Superior temporal gyrus (tissue), 1 donor: ENCODE data around the gene DNAH2.

Experiments
- DNase-seq: peaks from one replicate; pipeline ENCODE4 v3.0.0-alpha.2; 2016; ENCODE audit errors: extremely low spot score

Gene DNAH2

DNA sequence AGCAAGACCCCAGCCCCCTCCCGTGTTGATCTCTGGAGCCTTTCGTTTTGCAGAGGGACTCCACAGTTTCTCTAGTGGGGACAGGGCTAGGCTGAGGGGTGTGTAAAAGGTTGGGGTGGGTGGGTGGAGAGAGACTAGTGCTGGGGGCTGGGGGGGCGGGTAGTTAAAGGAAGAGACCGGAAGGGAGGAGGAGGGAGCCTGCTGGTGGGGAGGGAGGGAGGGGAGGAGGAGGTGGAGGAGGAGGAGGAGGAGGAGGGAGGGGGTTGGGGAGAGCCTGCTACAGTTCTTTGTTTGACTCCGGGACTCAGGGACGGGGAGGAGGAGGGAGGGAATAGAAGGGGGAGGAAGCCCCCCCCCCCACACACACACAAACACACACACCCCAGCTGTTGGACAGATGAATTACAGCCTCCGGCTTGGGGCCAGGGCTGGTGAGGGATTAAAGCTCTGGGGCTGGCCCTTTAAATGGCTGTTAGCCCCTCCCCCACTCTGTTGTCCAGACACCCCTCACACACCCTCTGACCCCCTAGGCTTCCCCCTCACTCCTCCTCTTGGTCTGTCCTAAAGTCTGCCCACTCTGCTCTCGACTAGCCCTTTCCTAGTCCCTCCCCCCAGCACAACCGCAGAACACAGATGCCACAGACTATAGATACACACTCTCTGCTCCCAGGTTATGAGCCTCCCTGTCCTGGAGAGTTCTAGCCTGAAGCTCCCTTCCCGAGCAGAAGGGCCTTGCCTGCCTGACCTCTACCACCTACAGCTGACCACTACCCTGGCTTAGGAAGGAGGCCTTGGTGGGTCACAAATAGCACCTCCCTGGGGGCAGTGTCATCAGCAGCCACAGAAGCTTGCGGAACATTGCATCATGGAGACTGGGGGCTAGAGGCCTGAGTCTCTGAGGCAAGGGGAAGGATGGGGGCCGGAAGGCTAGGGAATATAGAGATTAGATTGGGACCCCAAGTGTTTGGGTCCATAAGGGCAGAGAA lies 120.8 kb downstream of the DNAH2 start:
- DNase-seq, result no peak

DNA sequence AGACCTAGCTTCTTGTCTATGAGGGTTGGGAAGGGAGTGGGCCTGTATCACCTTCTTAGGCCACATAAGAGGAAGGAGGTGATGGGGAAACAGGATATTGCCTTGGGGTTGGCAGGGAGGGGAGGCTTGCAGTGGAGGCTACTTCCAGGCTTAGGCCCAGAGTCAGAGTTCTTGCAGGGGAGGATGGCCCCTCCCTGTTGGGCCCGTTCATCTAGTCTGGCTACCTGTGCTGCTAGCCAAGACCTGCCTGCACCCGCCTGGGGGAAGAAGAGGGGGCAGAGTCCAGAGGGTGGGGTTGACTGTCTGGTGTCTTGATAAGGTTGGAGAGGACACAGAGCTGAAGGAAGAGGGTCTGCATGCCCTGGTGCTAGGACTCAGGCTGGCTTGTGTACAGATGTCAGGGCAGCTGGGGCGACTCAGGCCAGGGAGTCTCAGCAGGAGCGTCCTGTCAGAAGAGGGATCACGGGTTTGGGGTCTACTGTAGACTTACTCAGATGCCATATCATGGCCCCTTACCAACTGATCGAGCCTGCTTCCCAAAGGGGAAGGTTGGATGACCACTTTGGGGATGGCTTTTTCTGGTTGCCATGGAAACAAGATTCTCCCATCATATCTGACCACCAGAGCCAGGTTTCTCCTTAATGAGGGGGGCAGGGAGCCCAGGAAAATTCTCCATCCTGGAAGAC lies 121.8 kb downstream of the DNAH2 start:
- no peak for DNase-seq

DNA sequence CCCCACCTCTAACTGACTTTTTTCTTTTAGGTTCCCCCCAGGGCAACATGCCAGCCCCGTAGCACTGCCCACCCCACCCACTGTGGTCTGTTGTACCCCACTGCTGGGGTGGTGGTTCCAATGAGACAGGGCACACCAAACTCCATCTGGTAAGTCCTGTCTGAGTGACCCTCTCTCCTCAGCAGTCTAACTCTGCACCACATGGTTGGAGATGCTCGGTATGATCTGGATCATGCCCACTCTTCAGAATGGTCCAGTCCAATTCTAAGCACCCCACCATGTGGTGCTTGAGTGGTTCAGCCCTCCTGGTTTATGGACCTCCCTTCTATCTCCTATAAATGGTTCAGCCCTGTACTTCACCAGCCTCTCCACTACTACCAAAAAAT lies 122.3 kb downstream of the DNAH2 start:
- no peak for DNase-seq

DNA sequence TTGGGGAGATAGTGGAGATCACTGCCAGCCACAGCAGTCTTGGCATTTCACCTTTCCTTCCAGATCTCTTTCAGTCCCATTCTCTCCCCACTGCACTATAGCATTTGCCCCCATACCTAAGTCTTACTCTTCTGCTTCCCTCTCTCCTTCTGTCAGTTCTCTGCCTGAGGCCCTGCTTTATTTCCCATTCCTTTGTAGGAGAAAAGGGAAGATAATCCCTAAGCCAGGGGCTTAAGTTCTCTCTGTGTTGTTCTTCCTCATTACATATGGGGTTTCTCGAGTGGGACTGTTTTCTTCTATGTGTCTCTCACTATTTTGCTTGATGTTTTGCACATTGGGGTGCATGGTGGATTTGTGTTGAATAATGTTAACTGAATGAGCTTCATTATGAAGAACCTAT lies 122.9 kb downstream of the DNAH2 start:
- no peak for DNase-seq

DNA sequence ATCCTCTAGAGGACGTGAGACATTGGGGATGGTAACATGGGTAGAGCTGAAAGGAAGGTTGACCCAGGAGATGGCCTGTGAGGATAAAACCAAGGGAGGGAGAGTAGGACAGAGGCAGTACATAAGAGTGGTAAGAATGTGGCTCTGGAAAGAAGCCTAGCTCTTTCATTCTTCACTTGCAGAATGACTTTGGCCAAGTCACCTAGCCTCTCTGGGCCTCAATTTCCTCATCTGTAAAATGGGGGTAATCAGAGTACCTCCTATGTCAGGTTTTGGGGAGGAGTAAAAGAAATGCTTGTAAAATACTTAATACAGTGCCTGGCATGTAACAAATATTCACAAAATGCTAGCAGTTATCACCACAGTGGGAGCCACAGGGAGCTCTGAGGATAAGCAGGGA lies 123.3 kb downstream of the DNAH2 start:
- no peak for DNase-seq

DNA sequence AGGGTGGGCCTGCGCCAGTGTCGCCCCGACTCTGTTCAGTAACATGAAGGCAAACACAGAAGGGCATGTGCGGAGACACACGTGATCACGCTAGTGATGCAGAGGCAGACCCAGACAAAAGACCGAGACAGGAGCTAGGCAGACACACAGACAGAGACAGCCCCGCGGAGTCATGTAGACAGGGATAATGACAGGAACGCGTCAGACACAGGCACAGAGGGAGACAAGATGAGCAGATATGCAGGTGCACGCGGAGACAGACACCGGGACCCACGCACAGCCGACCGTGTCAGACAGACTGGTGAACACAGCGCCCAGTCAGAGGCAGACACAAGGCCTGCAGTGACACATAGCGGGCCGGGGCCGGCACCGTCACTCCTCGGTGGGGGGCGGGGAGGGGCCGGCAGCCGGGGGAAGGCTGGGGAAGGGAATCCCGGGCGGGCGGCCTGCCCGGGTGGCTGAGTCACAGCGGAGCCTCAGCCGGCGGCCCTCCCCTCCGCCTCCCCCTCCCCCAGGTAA lies 123.9 kb downstream of the DNAH2 start:
- DNase-seq, result peak; percentile 73

DNA sequence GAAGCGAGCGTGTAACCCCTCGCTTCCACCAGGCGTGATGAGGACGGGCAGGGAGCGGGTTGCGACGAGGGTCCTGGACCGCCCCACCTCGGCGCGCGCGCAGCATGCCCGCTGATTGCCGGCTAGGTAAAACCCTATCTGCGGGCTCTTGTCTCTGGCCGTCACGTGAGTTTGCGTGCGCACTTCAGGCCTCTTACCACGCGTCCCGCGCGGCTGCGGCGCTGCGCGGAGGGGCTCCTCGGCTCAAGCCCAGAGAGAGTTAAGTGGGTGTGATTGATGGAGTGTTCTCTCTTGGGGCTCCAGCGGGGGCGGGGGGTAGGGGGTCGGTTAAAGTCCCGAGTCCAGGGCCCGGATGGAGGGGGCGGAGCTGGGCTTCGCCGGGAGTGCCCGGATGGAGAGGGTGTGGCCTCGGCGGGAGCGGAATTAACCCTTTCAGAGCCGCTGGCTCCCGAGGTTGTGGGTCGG lies 124.4 kb downstream of the DNAH2 start:
- peak; percentile 92 for DNase-seq

DNA sequence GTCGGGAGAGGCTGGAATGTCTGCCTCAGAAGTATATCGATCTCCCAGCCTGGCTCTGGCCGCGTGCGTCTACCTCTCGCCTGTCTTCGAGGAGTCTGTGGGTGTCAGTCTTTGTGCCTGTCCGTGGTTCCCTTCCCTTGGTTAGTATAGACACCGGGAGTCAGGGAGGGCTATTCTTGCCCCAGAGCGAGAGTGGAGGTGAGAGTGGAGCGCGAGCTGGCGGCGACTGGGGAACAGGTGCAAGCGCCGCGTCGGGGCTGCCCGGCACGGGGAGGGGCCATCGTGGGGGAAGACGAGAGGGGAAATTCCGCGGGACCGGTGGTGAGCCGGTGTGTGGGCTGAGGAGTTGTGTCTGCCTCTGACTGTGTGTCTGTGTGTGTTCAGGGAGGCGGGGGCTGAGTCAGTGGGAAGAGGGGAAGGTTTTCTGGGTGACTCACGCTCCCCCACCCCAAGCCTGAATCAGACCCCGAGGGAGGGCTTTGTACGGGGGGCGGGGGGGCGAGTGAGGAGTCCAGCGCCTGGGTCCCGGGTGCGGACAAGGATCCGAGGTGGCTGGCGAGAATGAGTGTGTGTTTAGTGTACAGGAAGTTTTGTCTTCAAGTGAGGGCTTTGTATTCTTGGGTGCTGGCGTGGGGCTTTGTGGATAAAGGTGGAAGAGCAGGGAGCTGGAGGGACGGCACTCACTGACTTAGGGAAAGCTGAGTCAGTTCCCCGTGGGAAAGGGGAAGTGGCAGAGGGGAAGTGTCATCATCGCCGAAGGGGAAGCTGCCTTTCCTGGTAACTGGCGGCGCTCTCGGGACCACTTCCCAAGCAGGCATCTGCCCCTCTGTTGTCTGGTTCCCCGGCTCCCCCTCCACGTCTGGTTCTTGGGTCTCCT lies 125.1 kb downstream of the DNAH2 start:
- no peak for DNase-seq

DNA sequence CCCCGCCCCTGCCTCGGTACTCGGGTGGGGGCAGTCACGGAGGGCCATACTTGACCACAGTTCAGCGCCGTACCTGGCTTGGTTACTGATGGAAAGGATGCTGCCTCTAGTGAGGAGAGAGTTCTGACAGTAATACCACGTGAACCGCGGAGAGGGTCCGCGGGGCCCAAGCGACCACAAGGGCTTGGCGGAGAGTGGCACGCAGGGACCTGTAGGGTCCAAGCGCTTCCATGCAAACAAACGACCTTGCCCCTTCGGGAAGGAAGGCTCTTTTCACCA lies 125.7 kb downstream of the DNAH2 start:
- DNase-seq, result peak; percentile 54

DNA sequence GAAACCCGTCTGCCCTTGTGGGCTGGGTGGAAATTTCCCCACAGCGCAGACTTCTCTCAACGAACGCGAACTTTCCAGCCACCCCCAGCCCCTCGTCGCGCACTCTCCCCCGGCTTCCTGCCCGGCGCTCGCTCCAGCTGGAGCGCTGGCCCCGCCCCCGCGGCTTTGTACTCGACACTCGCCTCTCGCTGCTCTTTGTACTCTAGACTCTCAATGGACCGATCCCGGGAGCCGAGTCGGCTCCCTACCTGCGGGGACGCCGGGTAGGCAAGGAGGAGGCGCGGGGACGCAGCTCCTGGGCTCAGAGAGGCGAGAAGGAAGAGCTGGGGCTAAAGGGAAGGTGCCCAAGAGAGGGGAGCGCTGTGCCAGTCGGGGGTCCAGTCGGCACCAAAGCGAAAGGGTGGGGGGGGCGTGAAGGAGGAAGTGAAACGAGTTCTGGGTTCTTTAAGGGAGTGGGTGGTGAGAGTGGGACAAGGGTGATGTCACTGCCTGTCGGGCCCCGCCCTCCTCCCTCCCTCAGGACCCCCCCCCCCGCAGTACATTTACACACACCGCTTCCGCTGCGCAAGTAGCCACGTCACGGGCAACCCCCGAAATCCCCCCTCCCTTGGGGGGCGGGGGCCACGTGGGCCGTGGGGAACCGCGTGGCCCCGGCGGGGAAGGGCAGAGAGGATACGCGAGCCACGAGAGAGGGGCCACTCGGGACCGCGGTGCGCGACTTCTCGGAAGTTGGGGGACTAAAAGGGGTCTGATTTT lies 126.2 kb downstream of the DNAH2 start:
- DNase-seq, result peak; percentile 46

DNA sequence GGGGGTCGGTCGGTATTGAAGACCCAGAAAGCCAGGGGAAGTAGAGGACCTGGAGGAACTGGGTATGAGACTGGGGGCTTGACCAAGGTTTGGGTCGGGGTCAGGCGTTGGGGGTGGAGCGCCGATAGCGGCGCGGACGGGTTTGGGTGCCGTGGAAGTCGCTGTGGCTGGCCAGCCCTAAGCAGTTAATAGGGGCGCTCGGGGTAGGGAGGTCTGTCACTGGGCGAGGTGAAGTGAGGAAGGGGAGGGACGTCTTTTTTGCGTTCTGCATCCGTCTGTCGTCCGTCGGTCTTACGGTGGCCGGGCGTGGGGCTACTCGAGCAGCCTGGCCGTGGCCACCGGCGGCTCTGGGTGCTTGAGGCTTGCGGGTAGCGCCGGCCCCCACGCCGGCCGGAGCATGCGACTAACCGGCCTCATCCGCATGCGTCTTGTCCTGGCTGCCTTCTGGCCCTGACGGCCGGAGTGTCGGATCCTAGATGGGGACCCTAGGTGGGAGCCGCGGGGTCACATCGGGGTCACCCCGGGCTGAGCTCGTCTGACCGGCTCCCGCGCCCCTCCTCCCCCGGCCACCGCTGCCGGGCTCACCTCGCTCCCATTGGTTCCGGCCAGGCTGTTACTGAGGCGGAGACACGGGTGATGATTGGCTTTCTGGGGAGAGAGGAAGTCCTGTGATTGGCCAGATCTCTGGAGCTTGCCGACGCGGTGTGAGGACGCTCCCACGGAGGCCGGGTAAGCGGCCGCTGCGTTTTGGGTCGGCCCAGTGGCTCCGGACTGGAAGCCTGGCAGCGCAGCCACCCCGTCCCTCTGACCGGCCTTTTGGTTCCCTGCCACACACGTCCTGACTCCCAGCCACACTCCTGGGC lies 127.0 kb downstream of the DNAH2 start:
- DNase-seq, result peak; percentile 99

DNA sequence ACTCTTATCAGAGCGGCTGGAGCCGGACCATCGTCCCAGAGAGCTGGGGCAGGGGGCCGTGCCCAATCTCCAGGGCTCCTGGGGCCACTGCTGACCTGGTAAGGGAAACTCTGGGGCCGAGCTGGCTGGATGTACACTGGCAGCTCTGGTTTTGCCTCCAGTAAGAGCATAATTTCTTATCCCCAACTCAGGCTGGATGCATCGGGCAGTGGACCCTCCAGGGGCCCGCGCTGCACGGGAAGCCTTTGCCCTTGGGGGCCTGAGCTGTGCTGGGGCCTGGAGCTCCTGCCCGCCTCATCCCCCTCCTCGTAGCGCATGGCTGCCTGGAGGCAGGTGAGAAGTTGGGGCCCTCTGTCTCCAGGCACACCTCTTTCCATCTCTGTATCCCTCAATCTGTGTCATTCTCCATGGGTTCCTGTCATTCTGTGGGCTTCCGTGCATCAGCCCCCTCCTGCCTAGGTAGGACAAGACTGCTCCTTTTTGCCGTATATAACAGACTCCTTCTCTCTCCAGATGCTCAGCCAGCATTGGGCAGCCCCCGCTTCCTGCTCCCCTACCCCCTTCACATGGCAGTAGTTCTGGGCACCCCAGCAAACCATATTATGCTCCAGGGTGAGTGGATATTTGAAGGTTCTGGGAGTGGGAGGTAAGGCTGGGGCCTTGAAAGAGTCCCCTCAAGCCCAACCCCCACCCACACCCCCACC lies 128.0 kb downstream of the DNAH2 start:
- DNase-seq, result no peak

DNA sequence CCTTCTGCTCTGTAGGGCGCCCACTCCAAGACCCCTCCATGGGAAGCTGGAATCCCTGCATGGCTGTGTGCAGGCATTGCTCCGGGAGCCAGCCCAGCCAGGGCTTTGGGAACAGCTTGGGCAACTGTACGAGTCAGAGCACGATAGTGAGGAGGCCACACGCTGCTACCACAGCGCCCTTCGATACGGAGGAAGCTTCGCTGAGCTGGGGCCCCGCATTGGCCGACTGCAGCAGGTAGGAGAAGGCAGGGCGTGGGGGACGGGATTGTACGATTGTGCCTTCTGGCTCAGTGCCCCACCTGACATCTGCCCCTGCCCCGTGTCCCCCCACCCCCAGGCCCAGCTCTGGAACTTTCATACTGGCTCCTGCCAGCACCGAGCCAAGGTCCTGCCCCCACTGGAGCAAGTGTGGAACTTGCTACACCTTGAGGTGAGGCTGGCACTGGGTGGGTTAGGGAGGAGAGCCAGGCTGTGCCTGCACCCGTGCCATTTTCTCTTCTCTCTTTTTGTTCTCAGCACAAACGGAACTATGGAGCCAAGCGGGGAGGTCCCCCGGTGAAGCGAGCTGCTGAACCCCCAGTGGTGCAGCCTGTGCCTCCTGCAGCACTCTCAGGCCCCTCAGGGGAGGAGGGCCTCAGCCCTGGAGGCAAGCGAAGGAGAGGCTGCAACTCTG lies 128.7 kb downstream of the DNAH2 start:
- no peak for DNase-seq

DNA sequence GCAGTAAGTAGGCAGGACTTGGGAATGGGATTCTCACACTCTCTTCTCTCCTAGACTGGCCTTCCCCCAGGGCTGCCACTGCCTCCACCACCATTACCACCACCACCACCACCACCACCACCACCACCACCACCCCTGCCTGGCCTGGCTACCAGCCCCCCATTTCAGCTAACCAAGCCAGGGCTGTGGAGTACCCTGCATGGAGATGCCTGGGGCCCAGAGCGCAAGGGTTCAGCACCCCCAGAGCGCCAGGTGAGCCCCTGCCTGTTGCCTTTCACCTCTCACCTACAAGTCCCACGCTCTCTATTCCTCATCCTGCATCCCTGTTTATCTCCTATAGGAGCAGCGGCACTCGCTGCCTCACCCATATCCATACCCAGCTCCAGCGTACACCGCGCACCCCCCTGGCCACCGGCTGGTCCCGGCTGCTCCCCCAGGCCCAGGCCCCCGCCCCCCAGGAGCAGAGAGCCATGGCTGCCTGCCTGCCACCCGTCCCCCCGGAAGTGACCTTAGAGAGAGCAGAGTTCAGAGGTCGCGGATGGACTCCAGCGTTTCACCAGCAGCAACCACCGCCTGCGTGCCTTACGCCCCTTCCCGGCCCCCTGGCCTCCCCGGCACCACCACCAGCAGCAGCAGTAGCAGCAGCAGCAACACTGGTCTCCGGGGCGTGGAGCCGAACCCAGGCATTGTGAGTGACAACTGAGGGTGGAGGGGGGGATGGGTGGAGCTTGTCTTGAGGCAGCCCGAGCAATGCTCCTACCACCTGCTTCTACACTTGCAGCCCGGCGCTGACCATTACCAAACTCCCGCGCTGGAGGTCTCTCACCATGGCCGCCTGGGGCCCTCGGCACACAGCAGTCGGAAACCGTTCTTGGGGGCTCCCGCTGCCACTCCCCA lies 129.5 kb downstream of the DNAH2 start:
- no peak for DNase-seq

DNA sequence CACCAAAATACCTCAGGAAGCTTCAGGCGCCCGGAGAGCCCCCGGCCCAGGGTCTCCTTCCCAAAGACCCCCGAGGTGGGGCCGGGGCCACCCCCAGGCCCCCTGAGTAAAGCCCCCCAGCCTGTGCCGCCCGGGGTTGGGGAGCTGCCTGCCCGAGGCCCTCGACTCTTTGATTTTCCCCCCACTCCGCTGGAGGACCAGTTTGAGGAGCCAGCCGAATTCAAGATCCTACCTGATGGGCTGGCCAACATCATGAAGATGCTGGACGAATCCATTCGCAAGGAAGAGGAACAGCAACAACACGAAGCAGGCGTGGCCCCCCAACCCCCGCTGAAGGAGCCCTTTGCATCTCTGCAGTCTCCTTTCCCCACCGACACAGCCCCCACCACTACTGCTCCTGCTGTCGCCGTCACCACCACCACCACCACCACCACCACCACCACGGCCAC lies 130.6 kb downstream of the DNAH2 start:
- DNase-seq, result no peak

DNA sequence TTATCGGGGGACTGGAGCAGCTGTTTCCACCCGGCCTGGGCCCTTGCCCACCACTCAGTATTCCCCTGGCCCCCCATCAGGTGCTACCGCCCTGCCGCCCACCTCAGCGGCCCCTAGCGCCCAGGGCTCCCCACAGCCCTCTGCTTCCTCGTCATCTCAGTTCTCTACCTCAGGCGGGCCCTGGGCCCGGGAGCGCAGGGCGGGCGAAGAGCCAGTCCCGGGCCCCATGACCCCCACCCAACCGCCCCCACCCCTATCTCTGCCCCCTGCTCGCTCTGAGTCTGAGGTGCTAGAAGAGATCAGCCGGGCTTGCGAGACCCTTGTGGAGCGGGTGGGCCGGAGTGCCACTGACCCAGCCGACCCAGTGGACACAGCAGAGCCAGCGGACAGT lies 131.2 kb downstream of the DNAH2 start:
- DNase-seq, result no peak

DNA sequence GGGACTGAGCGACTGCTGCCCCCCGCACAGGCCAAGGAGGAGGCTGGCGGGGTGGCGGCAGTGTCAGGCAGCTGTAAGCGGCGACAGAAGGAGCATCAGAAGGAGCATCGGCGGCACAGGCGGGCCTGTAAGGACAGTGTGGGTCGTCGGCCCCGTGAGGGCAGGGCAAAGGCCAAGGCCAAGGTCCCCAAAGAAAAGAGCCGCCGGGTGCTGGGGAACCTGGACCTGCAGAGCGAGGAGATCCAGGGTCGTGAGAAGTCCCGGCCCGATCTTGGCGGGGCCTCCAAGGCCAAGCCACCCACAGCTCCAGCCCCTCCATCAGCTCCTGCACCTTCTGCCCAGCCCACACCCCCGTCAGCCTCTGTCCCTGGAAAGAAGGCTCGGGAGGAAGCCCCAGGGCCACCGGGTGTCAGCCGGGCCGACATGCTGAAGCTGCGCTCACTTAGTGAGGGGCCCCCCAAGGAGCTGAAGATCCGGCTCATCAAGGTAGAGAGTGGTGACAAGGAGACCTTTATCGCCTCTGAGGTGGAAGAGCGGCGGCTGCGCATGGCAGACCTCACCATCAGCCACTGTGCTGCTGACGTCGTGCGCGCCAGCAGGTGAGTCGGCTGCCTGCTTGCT lies 131.7 kb downstream of the DNAH2 start:
- DNase-seq, result no peak
